CD4-positive, alpha-beta T cell treated with Interleukin-15 for 1 hour (primary cell): Measurements from ENCODE around the gene PRELID3B.

Experiments used
- DNase-seq: peaks from one replicate; pipeline ENCODE4 v3.0.0-alpha.2; 2020

The PRELID3B gene

GRCh38 chr20:58993332-58994248 lies 49.0 kb downstream of the PRELID3B start:
- no peak for DNase-seq

- DNase-seq = no peak
Observed at GRCh38 chr20:58992911-58993310, 49.7 kb downstream of the PRELID3B start.

GRCh38 chr20:58991715-58992114 lies 50.9 kb downstream of the PRELID3B start:
- DNase-seq = no peak

- no peak for DNase-seq
Observed at GRCh38 chr20:58990651-58991445, 51.7 kb downstream of the PRELID3B start.

- no peak for DNase-seq
Observed at GRCh38 chr20:58989196-58989595, 53.4 kb downstream of the PRELID3B start.

- no peak for DNase-seq
Observed at GRCh38 chr20:58988565-58988882, 54.1 kb downstream of the PRELID3B start.

- DNase-seq = no peak
Observed at GRCh38 chr20:58987790-58988564, 54.6 kb downstream of the PRELID3B start.

GRCh38 chr20:58986968-58987517 lies 55.5 kb downstream of the PRELID3B start:
- DNase-seq = no peak

- no peak for DNase-seq
Observed at GRCh38 chr20:58986286-58986967, 56.2 kb downstream of the PRELID3B start.

GRCh38 chr20:58985656-58986055 lies 56.9 kb downstream of the PRELID3B start:
- DNase-seq = no peak

- no peak for DNase-seq
Observed at GRCh38 chr20:58984691-58985090, 57.9 kb downstream of the PRELID3B start.
